SK-N-SH treated with all-trans-retinoic acid at 6 μM for 48 hours (cell line): Measurements from ENCODE around the gene MELK.

Experiments used
- ATAC-seq: fragments of 200-7000 bp; cut with Tn5 transposase; 3 replicates; pipeline ENCODE4 v1.9.1; 2020; ENCODE audit warnings: mild to moderate bottlenecking, moderate library complexity
- ARNTL ChIP-seq: fragments of 450-650 bp; formaldehyde crosslinking; IDR thresholded peaks from 2 replicates; pipeline ENCODE4 v1.5.0; 2020; ENCODE audit warnings: low read depth, mild to moderate bottlenecking, moderate library complexity, borderline replicate concordance
- BACH2 ChIP-seq: fragments of 250-450 bp; sonication (Bioruptor Pico); IDR thresholded peaks from 2 replicates; pipeline ENCODE4 v1.9.0; 2021; ENCODE audit warnings: mild to moderate bottlenecking, borderline replicate concordance
- CSDC2 ChIP-seq: fragments of 250-450 bp; sonication (Bioruptor Pico); IDR thresholded peaks from 2 replicates; pipeline ENCODE4 v1.5.0; 2020; ENCODE audit warnings: mild to moderate bottlenecking, moderate library complexity
- ISL1 ChIP-seq: fragments of 250-450 bp; sonication (Bioruptor Pico); IDR thresholded peaks from 2 replicates; pipeline ENCODE4 v2.1.2; 2022; ENCODE audit warnings: mild to moderate bottlenecking, moderate library complexity
- OSR1 ChIP-seq: fragments of 250-450 bp; sonication (Bioruptor Pico); IDR thresholded peaks from 2 replicates; pipeline ENCODE4 v1.8.0; 2022; ENCODE audit warnings: moderate library complexity, mild to moderate bottlenecking, inconsistent platforms
- SNAI2 ChIP-seq: fragments of 250-450 bp; sonication (Bioruptor Pico); IDR thresholded peaks from 2 replicates; pipeline ENCODE4 v1.5.0; 2020; ENCODE audit warnings: mild to moderate bottlenecking, moderate library complexity
- TCF4 ChIP-seq: fragments of 250-450 bp; sonication (Bioruptor Pico); IDR thresholded peaks from 2 replicates; pipeline ENCODE4 v1.8.0; 2021; ENCODE audit warnings: mild to moderate bottlenecking, moderate library complexity, borderline replicate concordance
- TOX ChIP-seq: fragments of 250-450 bp; sonication (Bioruptor Pico); IDR thresholded peaks from 2 replicates; pipeline ENCODE4 v1.8.0; 2021; ENCODE audit warnings: mild to moderate bottlenecking, moderate library complexity, borderline replicate concordance
- ZNF565 ChIP-seq: fragments of 450-650 bp; formaldehyde crosslinking; conservative IDR thresholded peaks from 2 replicates; pipeline ENCODE4 v1.5.0; 2020; ENCODE audit warnings: low read depth, mild to moderate bottlenecking, moderate library complexity
- TF ChIP-seq, protein P1 (sequence below): fragments of 250-450 bp; sonication (Bioruptor Pico); IDR thresholded peaks from 2 replicates; pipeline ENCODE4 v1.5.1; 2020; ENCODE audit warnings: low read depth, mild to moderate bottlenecking, moderate library complexity
- TF ChIP-seq, protein P2 (sequence below): fragments of 250-450 bp; sonication (Bioruptor Pico); IDR thresholded peaks from 2 replicates; pipeline ENCODE4 v1.8.0; 2021; ENCODE audit warnings: low read depth, mild to moderate bottlenecking, moderate library complexity, borderline replicate concordance

MELK gene

DNA sequence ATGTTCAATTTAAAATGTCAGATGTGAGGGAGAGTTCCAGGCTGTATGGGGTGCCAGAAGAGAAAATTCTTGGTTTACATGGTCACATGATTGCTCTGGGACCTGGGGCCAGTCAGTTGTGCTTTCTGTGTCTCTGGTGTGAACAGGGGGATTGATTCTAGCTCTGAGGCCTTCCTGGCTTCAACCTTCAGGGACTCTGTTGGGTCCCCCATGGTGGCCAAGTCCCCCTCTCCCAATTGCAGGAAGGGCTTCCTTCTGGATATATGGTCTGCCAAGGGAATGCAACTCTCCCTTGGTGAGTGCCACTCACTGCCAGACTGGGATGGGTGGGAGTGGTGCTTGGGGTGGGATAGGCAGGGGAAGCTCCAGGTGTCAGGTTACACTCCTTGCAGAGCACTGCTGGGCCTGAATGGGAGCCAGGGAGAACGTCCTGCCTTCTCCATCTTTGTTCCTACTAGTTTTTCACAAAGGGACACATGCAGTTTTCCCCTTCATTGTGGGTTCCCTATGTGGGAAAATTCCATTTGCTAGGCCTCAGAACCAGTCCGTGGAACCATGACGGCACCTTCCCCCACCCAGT, 153.2 kb downstream of the MELK start:
- ATAC-seq = no peak
- TF ChIP-seq, protein P1, sequence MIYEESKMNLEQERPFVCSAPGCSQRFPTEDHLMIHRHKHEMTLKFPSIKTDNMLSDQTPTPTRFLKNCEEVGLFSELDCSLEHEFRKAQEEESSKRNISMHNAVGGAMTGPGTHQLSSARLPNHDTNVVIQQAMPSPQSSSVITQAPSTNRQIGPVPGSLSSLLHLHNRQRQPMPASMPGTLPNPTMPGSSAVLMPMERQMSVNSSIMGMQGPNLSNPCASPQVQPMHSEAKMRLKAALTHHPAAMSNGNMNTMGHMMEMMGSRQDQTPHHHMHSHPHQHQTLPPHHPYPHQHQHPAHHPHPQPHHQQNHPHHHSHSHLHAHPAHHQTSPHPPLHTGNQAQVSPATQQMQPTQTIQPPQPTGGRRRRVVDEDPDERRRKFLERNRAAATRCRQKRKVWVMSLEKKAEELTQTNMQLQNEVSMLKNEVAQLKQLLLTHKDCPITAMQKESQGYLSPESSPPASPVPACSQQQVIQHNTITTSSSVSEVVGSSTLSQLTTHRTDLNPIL (CRISPR knock-in tag) = no peak
- TF ChIP-seq OSR1 (CRISPR knock-in tag) (no peak), BACH2 (CRISPR knock-in tag) (no peak), ISL1 (CRISPR knock-in tag) (no peak), ZNF565 (no peak), TOX (no peak), CSDC2 (no peak), SNAI2 (CRISPR knock-in tag) (no peak), ARNTL (no peak), TCF4 (CRISPR knock-in tag) (no peak)
- TF ChIP-seq, protein P2, sequence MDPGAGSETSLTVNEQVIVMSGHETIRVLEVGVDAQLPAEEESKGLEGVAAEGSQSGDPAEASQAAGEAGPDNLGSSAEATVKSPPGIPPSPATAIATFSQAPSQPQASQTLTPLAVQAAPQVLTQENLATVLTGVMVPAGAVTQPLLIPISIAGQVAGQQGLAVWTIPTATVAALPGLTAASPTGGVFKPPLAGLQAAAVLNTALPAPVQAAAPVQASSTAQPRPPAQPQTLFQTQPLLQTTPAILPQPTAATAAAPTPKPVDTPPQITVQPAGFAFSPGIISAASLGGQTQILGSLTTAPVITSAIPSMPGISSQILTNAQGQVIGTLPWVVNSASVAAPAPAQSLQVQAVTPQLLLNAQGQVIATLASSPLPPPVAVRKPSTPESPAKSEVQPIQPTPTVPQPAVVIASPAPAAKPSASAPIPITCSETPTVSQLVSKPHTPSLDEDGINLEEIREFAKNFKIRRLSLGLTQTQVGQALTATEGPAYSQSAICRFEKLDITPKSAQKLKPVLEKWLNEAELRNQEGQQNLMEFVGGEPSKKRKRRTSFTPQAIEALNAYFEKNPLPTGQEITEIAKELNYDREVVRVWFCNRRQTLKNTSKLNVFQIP = no peak
